Thyroid gland (tissue), 4 donors: Measurements from ENCODE around the gene TUBGCP2.

ENCODE experiments used
- POLR2A ChIP-seq, 2 donors: fragments of 450-650 bp; IDR thresholded peaks; one replicate each; pipeline ENCODE4 v1.6.1; 2017; ENCODE audit warnings: antibody characterized with exemption in 2 of 2, mild to moderate bottlenecking in 2 of 2, moderate library complexity in 1 of 2
- TF ChIP-seq, protein P1 (sequence below), 6 experiments: fragments of 200-600 bp in 3 of 6; fragments of 450-650 bp in 3 of 6; sonication (generic) in 3 of 6; IDR thresholded peaks; one replicate each; pipeline ENCODE4 v1.5.1; 2016 to 2019; ENCODE audit warnings: antibody characterized with exemption in 6 of 6, mild to moderate bottlenecking in 2 of 6, inconsistent platforms in 1 of 6, moderate library complexity in 1 of 6

DNA sequence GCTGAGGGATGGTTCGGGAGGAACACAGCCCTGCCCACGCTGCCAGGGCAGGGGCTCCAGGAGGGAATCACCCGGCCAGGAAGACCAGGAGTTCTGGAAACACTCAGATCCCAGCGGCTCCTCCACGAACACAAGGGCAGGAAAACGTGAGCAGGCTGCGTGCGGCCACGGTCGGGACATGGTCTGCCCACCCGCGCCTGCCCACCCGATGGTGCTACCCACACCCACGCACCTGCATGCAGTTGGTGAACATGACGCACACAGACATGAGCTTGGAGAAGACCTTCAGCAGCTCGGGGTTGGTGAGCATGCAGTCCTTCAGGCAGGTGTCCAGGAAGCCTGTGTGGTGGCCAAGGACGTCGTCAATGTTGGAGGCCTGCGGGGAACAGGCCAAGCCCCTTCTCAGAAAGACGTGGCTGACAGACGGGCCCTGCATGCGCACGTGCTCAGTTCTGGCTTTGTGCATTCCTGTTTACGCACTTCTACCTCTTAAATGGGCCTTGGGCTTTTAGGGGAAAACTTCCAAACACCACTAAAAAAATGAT, 25.8 kb downstream of the TUBGCP2 start:
- TF ChIP-seq, protein P1, sequence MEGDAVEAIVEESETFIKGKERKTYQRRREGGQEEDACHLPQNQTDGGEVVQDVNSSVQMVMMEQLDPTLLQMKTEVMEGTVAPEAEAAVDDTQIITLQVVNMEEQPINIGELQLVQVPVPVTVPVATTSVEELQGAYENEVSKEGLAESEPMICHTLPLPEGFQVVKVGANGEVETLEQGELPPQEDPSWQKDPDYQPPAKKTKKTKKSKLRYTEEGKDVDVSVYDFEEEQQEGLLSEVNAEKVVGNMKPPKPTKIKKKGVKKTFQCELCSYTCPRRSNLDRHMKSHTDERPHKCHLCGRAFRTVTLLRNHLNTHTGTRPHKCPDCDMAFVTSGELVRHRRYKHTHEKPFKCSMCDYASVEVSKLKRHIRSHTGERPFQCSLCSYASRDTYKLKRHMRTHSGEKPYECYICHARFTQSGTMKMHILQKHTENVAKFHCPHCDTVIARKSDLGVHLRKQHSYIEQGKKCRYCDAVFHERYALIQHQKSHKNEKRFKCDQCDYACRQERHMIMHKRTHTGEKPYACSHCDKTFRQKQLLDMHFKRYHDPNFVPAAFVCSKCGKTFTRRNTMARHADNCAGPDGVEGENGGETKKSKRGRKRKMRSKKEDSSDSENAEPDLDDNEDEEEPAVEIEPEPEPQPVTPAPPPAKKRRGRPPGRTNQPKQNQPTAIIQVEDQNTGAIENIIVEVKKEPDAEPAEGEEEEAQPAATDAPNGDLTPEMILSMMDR (IDR thresholded peaks at IDR 0.05) = no peak
- no peak for TF ChIP-seq POLR2A (IDR thresholded peaks at IDR 0.05)
